Measurements from ENCODE around the gene MYO1H.
"Not testable (repeated sequence)": the region's sequence is repeated elsewhere in the genome, so short reads cannot be mapped to it uniquely, and the experiment has no call there.

Gene MYO1H

DNA sequence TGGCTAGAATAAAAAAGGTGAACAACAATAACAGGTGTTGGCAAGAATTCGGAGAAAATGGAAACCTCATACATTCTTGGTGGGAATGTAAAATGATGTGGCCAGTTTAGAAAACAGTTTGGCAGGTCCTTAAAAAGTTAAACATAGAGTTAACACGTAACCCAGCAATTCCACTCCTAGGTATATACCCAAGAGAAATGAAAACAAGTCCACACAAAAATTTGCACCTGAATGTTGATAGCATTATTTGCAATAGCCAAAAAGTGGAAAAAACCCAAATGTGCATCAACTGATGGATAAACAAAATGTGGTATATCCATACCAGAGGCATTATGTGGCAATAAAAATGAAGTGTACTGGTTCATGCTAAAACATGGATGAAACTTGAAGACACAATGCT is 2.3 kb upstream of the MYO1H start:
- DNase-seq, result no peak

DNA sequence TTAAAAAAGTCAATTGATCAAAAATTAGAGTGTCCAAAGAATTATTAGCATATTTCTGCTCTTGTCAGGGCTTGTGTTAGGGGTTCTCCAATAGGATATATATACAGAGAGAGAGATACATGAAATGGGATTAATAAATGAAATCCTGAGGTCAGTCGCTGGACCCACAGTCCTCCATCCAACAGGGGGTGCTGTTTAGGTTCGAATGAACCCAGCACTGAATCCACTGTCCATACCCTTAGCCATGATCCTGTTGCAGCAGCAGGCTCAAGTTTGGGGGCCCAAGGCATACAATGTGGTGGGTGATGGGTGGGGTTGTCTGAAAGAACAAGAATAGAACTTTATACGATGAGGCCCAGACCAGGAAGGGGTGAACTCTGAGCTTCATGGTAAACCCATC is 780 bp upstream of the MYO1H start:
- no peak for DNase-seq

DNA sequence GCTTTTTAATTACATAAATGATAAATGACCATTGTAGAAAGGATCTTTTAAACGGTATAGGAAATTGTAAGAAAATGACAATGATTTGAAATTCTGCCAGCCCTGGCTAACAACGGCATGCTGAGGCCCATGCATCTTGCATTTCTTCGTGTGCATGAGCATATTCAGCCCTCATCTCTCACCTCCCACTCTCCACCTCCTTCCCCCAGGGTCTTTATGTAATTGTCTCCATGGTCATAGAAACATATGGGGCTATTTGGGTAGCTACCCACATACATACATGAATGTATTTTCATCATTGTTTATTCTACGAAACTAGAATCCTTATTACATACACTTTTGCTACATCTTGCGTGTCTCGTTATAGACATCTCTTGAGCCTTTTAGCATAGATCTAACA is 4.5 kb downstream of the MYO1H start:
- no peak for DNase-seq

DNA sequence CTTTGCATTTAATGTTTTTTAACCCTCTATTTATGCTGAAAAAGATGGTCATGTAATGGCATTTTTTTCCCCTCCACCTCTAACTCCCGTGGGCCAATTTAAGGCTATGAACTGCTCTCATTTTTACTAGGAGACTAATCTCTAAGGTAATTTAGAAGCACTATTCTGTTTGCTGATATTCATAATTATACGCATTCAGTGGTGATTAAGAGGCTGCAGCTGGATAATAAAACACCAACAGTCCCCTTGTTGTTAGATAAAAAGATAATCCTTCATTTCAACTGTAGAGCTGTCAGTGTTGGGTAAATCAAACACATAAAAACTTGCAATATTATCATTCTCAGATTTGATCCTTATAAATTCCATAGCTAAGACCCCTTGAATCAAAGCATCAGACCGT is 8.9 kb downstream of the MYO1H start:
- no peak for DNase-seq

DNA sequence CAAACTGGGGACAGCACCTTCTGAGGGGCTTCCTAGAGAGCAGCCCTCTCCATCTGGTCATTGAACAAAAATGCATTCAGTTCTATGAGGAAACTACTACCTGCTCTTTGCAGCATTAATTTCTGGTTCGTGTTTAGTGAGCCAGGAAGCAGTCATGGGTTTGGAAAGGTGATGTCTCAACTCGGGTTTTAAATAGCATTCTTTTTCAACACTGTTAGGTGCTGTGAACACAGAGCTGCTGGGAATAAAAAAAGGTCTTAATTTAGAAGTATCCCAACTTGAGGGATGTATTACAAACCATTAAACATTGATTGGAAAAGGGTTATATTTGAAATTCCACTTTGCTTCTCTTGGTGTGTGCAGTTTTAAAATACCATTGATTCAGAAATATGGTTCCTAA is 9.3 kb downstream of the MYO1H start:
- no peak for DNase-seq

DNA sequence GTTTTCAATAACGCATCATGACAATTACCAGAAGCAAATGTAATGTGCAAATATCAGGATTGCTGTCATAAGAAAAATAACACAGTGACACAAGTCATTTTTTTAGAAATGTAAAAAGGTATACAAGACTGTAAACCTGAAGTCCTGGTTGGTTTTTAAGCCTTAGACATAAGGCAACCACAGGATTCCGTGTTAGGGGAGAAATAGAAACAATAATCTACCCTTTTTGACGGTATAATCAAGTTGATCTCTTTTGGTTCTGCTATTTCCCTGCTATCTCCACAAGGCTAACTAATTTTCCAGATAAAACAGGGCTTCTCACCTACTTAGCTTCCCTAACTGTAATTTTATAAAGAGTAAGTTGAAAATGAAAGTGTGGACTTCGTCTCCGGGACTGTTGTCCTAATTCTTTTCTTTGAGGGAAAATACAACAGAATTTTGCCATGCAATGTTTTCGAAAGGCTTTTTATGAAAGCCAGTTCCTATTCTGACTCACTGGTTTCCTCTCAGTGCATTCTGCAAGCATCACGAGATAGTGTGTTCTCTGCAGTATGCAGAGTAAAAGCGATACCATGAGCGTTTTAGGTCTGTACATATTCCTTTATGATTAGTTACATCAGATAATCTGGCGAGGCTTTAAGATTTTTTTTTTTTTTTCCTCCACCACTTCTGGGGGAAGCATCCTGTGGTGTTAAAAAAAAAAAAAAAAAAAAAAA is 10.6 kb downstream of the MYO1H start:
- no peak for DNase-seq

DNA sequence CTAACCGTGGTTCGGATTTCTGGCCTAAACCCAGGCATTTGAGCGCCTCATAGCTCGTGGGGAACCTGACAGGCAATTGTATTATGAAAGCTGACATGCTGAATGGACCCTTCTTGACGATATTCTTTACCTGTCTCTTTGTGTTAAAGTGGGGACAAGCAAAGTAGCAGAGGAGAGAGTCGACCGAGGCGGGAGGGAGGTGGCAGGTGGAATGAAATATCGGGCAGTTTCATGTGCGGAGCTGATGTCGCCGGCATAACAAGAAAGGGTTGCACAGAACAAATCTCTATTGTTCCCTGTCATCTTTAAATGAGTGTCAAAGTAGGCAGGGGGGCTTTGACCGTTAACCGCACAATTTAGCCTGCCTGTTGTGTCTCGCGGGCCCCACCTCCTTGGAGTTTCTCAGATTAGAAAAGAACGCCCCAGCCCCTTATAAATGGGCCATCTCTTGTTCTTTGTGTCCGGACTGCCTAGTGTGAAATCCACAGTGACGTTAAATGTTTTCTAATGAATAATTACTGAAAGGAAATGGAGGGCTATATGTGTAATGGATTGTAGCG is 11.5 kb downstream of the MYO1H start:
- DNase-seq, result no peak

DNA sequence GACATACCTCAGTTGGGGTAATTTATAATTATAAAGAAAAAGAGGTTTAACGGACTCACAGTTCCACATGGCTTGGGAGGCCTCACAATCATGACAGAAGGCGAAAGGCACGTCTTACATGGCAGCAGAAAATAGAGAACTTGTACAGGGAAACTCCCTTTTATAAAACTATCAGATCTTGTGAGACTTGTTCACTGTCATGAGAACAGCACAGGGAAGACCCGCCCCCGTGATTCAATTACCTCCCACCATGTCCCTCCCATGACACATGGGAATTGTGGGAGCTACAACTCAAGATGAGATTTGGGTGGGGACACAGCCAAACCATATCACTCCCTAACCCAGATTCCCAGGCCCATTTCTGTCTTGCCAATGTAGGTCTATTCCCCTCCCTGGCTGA is 22.1 kb downstream of the MYO1H start:
- no peak for DNase-seq

DNA sequence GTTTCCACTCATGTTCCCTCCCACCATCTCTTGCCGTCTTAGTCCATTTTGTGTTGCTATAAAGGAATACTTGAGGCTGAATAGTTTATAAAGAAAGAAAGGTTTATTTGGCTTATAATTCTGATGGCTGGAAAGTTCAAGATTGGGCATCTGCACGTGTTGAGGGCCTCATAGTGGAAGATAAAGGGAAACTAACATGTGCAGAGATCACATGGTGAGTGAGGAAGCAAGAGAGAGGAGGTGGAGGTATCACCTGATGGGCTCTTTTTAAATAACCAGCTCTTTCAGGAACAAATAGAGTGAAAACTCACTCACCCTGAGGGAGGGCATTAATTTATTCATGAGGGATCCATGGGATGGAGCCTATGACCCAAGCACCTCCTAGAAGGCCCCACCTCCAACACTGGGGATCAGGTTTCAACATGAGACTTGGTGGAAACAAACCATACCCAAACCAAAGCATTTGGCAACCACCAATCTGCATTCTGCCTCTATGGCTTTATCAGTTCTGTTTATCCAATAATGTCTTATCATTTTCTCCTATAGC is 29.5 kb downstream of the MYO1H start:
- no peak for DNase-seq

DNA sequence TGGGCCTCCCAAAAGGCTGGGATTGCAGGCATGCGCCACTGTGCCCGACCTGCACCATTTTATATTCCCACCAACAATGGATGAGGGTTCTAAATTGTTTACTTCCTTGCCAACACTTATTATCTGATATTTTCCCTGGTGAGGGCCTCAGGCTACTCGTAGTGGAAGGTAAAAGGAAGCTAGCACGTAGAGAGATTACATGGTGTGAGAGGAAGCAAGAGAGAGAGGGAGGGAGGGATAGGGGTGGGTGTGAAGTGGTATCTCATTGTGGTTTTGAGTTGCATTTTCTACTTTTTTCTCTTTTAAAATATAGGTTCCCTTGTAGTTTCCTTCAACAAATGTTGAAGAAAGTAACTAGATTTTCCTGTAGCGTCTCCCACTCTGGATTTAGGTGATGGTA is 30.9 kb downstream of the MYO1H start:
- no peak for DNase-seq

DNA sequence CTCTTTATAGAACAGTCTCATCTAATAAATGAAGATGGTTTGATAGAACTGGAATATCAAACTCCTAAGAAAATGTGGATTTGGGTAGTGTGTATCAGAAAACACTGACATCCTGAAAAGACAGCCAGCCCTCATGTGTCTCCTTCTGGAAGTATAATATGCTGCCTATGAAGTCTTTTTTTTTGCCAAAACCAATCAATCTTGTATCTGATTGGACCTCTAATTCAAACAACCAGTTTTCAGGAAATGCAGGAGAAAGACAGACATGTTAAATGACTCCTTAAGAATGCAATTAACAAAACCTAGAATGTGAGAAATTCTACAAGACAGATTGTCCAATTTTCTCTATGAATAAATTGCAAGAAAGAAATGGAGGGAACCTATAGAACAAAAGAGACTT is 34.3 kb downstream of the MYO1H start:
- DNase-seq, result no peak

DNA sequence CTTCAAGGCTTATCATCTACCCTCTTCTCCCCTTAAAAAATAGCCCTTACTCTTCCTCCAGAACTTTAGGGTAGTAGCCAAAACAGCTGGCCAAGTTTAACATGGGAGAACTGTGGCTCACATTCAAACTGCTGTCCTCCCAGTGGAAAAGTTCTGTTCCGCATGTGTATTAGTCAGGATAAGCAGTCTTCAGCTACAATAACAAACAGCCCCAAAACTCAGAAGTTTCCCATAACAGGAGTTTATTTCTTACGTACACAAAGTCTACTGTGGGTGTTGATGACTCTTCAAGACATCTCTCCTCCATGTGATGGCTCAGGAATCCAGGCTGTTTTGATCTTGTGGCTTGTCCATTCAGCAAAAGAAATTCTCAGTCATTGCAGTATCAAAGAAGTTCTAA is 35.5 kb downstream of the MYO1H start:
- DNase-seq, result no peak

DNA sequence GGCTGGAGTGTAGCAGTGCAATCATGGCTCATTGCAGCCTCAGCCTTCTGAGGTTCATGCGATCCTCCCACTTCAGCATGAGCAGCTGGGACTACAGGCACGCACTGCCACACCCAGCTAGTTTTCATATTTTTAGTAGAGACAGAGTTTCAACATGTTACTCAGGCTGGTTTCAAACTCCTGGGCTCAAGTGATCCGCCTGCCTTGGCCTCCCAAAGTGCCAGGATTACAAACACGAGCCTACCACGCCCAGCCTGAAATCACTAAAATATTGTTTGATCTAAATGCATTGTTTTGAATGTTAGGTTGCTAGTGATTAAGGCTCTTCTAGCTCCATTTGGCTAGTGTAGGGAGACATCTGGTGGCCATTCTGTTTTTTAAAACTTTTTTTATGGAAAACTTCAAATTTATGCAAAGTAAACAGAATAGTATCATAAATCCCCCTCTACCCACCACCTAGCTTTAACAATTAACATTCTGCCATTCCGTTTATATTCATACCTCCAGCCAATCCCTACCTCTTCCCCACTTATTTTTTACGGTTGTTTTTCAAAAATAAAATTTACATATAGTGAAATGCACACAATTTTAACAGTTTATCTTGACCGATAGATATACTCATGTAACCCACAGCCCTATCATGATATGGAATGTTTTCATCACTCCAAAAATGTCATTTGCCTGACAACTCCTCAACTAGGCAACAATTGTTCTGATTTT is 37.8 kb downstream of the MYO1H start:
- no peak for DNase-seq

DNA sequence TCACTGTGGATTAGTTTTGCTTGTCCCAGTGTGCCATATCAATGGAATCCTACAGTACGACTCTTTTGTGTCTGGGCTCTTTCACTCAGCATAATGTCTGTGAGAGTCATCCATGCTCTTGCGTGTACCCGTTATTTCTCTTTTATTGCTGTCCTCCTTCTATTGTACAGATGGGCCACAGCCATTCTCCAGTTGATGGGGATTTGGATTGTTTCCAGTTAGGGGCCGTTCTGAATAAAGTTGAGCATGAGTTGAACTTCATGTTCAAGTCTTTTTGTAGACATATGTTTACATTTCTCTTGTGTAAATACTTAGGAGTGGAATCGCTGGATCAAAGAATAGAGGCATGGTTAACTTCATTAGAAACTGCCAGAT is 38.3 kb downstream of the MYO1H start:
- no peak for DNase-seq

DNA sequence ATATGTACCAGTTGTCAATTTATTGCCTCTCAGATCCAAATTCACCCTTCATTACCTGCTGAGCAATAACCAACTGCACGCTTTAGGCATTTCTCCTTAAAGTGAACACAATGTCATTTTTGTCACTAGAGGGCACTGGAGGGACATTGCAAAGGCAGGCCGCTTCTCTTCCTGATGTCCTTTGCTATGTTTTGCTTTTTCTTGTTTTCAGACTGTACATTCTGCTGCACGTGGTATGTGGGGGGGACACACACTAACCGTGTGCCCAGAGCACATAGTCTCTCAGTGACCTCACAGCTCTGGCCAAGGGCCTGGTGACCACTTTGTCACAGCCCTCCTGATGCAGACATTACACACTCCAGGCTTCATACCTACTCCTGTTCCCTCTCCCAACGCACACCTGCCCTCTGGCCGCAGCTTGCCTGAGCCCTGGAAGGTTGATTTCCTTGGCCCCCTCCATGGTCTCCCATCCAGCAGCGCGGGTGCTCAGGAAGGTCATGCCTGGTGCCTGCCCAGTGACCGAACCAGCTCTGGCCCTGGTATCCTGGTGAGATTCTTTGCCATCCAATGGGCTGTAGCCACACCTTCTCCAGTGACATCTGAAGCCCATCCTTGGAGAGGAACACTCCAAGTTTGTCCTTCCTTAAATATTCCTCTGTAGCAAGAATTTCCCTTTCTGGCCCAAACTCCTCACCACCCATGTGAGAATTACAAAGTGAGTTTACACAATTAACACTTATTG is 39.9 kb downstream of the MYO1H start:
- no peak for DNase-seq

DNA sequence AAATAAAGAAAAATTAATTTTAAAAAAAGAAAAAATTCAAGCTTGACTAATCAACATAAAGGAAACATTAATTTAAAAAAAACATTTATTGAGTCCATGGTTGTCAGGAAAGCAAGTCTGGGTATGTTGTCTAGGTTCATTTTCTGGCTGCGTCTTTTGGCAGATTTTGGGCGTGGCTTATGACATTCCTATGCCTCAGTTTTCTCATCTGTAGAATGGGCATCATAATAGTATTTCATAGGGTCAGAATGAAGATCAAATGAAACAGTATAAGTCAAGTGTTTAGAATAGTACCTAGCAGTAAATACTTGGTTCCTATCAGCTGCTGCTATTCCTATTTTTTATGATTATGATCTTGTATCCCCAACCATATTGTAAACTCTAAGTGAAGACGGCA is 40.5 kb downstream of the MYO1H start:
- no peak for DNase-seq

DNA sequence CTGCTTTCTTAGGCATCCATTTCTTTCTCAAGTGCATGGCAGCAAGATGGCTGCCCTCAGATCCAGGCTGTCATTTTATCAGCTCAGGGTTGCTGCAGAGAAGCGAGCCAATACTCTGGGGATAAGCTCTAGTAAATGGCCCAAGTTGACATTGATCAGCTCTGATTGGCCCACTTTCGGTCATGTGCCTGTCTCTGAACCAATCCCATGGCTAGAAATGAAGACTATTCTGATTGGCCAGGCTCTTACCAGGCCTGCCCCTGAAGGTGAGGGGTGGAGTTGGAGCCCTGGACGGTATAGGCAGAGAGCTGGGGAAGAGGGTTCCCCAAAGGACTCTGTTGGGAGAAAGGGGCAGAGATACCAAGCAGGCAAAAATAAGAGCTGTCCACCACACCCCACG is 41.4 kb downstream of the MYO1H start:
- DNase-seq, result no peak

DNA sequence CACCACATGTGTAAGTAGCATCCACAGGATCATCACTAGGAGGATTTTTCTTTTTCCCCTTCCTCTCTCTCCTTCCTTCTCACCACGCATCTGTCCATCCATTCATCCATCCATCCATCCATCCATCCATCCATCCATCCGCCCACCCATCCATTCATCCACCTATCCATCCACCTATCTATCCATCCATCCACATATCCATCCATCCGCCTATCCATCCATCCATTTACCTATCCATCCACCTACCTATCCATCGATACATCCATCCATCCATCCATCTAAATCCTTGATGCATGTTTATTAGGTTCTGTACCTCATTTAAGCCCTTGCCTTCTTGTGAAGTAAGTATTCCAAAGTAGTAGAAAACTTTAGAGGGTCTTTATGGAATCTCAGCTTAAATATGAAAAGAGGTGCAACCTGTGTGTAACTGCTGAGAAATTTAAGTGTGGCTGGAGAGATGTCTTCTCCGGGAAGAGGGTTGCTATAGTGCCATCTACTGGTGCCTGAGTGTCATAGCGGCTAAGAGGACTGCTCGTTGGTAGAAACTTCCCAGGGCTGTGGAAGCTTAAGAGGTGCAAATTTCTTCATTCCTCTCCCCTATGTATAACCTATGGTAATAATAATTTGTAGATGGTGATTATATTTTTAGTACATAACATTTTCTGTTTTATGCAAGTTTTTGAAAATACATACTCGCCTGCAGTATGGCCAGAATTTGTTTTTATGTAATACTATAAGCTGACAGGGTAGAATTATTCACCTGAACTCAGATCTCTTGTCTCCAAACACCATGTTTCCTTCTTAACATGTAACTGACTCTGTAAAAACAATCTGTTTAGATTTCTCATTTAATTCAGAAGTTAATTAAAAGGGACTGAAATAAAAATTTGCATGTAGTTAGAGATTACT is 46.0 kb downstream of the MYO1H start:
- DNase-seq, result no peak

DNA sequence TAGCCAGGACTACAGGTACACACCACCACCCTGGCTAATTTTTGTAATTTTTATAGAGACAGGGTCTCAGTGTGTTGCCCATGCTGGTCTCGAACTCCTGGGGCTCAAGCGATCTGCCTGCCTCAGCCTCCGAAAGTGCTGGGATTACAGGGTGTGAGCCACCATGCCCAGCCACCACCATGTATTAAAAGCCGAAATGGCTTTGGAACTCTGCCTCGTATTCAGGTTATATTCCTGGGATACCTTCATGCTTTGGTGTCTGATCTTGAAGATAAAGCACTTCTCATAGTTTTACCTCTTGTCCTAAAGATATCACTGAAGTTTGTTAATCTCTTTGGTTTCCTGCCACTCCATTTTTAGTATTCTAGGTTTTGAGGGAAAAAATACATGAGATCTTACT is 47.2 kb downstream of the MYO1H start:
- no peak for DNase-seq

DNA sequence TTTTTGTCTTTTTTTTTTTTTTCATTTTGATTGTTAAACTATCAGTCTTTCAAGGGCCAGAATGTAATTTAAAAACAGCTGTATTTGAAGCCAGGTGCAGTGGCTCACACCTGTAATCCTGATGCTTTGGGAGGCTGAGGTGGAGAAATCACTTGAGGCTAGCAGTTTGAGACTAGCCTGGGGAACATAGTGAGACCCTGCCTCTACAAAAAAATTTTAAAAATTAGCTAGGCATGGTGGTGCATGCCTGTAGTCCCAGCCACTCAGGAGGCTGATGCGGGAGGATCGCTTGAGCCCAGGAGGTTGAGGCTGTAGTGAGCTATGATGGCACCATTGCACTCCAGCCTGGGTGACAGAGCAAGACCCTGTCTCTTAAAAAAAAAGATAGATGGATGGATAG is 57.1 kb downstream of the MYO1H start:
- not testable (repeated sequence) for DNase-seq

DNA sequence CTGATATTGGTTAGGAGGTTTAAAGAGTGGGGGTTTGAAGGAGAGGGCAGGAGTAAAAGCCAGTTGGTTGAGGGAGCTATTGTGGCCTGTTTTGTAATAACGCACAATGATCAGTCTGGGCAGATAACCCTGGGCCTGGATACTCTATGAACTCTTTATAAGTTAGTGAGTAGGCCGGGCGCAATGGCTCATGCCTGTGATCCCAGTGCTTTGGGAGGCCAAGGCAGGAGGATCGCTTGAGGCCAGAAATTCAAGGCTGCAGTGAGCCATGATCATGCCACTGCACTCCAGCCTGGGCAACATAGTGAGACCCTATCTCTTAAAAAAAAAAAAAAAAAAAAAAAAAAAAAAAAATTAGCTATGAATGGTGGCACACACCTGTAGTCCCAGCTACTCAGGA is 58.4 kb downstream of the MYO1H start:
- DNase-seq, result not testable (repeated sequence)

DNA sequence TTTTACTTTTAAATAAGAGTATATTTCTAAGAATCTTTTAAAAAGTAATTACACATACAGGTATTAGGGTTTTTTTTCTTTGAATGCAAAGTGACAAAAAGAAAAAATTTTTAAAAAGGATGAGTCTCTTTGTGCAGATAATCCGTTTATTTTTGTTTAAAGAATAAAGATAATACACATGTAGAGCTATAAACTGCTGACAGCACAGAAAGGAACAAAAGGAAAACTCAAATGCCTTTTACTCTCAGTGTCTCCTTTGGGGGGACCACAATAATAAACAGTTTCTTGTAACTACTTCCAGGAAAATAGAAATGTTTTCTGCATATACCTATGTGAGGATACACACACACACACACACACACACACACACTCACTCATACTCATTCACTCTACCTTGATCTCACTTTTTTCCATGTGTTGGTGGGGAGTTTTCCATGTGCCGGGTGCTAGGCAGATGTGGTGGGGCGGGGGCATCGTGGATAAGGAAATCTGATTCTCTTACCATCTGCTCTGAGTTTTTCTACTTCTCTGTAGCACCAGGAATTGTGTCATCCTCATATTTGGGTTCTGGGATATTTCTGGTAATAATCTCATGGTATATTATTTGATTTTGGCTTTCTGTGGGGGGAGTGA is 71.3 kb downstream of the MYO1H start:
- DNase-seq, result no peak
